HG03460 (cell line): ENCODE data around the gene TGFB2.

Experiments used
- ATAC-seq: cut with Tn5 transposase; IDR thresholded peaks from one replicate; pipeline ENCODE4 v1.9.1; 2021; ENCODE audit not compliant: unreplicated experiment

Gene TGFB2

GRCh38 chr1:218361298-218362065 is 16.3 kb downstream of the TGFB2 start:
- no peak for ATAC-seq

GRCh38 chr1:218362418-218363076 is 17.4 kb downstream of the TGFB2 start:
- no peak for ATAC-seq

GRCh38 chr1:218363141-218363540 is 18.0 kb downstream of the TGFB2 start:
- ATAC-seq, result no peak

GRCh38 chr1:218364028-218364710 is 19.0 kb downstream of the TGFB2 start:
- ATAC-seq, result no peak

- ATAC-seq, result no peak
These were observed 20.3 kb downstream of the TGFB2 start for GRCh38 chr1:218365226-218365999.

- ATAC-seq, result no peak
These were observed 21.4 kb downstream of the TGFB2 start for GRCh38 chr1:218366322-218367052.

- ATAC-seq, result no peak
These were observed 22.0 kb downstream of the TGFB2 start for GRCh38 chr1:218367118-218367517.

GRCh38 chr1:218368686-218369085 is 23.6 kb downstream of the TGFB2 start:
- ATAC-seq, result no peak

GRCh38 chr1:218369688-218370511 is 24.8 kb downstream of the TGFB2 start:
- ATAC-seq, result no peak

- ATAC-seq, result no peak
These were observed 27.0 kb downstream of the TGFB2 start for GRCh38 chr1:218371927-218372672.

- no peak for ATAC-seq
These were observed 29.5 kb downstream of the TGFB2 start for GRCh38 chr1:218374401-218375353.

- ATAC-seq, result peak; percentile 13
These were observed 31.6 kb downstream of the TGFB2 start for GRCh38 chr1:218376722-218377121.

- peak; percentile 74 for ATAC-seq
These were observed 32.1 kb downstream of the TGFB2 start for GRCh38 chr1:218377143-218377660.

- ATAC-seq, result no peak
These were observed 35.2 kb downstream of the TGFB2 start for GRCh38 chr1:218380125-218380977.

GRCh38 chr1:218382261-218382660 is 37.1 kb downstream of the TGFB2 start:
- ATAC-seq, result no peak

GRCh38 chr1:218383051-218383450 is 37.9 kb downstream of the TGFB2 start:
- no peak for ATAC-seq

- ATAC-seq, result no peak
These were observed 38.5 kb downstream of the TGFB2 start for GRCh38 chr1:218383681-218384080.
